ENCODE results near the gene CHD9. TPM values are rescaled to one million over a fixed set of nuclear protein-coding genes. Genes with fewer than 3 reads are reported as not detected.

CHD9 gene
- total RNA-seq, 1 experiment from 2014 or later = 18.9 TPM

- TF ChIP-seq EZH2 (IDR thresholded peaks at IDR 0.05) (no peak), CTCF (IDR thresholded peaks at IDR 0.05 in 2 of 3, conservative IDR thresholded peaks at IDR 0.05 in 1 of 3; ENCODE audit: borderline replicate concordance in 1 of 3, insufficient read depth in 1 of 3, low read depth in 2 of 3, low read length in 2 of 3) (no peak), CEBPB (IDR thresholded peaks at IDR 0.05; ENCODE audit: low read depth) (no peak)
Observed at GRCh38 chr16:53201900-53202299, 147.1 kb downstream of the CHD9 start (continued).

- no peaks in the 10 kb centered on the region for H3K79me2 ChIP-seq (ENCODE audit: insufficient read depth, low read length)
- intact Hi-C loops (cut with micrococcal nuclease) = no loop called here
- no peaks in the 10 kb centered on the region for H3K9me2 ChIP-seq (ENCODE audit: insufficient read depth)
- ChIA-PET RAD21 (ENCODE audit: low non-redundant PET in 1 of 2, low total read pairs in 2 of 2, uncharacterized antibody in 2 of 2, unreplicated experiment in 2 of 2) (no interaction called here), CTCF (no interaction called here), POLR2A (no interaction called here)
- TF ChIP-seq ZNF274 (IDR thresholded peaks at IDR 0.05; ENCODE audit: low read depth, low read length) (no peak), MAX (IDR thresholded peaks at IDR 0.05) (no peak), ZBTB33 (IDR thresholded peaks at IDR 0.05; ENCODE audit: extremely low read depth, insufficient replicate concordance, low read length) (no peak), CBX3 (IDR thresholded peaks at IDR 0.05; ENCODE audit: low read depth) (no peak), ELF1 (IDR thresholded peaks at IDR 0.05; ENCODE audit: borderline replicate concordance, low read depth) (no peak), RAD21 (IDR thresholded peaks at IDR 0.05; ENCODE audit: low read depth) (no peak), YY1 (IDR thresholded peaks at IDR 0.05; ENCODE audit: extremely low read depth, insufficient replicate concordance, low read depth, low read length) (no peak), CEBPB (IDR thresholded peaks at IDR 0.05; ENCODE audit: low read depth) (no peak), CTCF (IDR thresholded peaks at IDR 0.05 in 2 of 3, conservative IDR thresholded peaks at IDR 0.05 in 1 of 3; ENCODE audit: borderline replicate concordance in 1 of 3, insufficient read depth in 1 of 3, low read depth in 2 of 3, low read length in 2 of 3) (no peak), JUND (IDR thresholded peaks at IDR 0.05) (no peak), SP1 (IDR thresholded peaks at IDR 0.05; ENCODE audit: low read depth) (no peak), FOSL1 (IDR thresholded peaks at IDR 0.05; ENCODE audit: low read depth) (no peak), POLR2AphosphoS5 (IDR thresholded peaks at IDR 0.05; ENCODE audit: low read depth, low read length) (no peak), ATF3 (IDR thresholded peaks at IDR 0.05) (no peak)
- H3K4me3 ChIP-seq (replicated peaks in 1 of 2; ENCODE audit: low read depth in 1 of 2, low read length in 2 of 2) = no peak overlapping the region
- ATAC-seq (no peak), DNase-seq (ENCODE audit: low read depth, low spot score) (no peak)
- H3K4me2 ChIP-seq (ENCODE audit: low read length) = no peak overlapping the region
- no peaks in the 10 kb centered on the region for H3K36me3 ChIP-seq (ENCODE audit: control insufficient read depth in 1 of 2, insufficient read depth in 2 of 2, low read length in 2 of 2)
- H3K9me3 ChIP-seq (ENCODE audit: control insufficient read depth in 1 of 2, insufficient read depth in 1 of 2, low read depth in 1 of 2, low read length in 2 of 2) = no peaks in the 10 kb centered on the region
- no peaks in the 10 kb centered on the region for H4K20me1 ChIP-seq (ENCODE audit: insufficient read depth)
- H3K27me3 ChIP-seq (ENCODE audit: insufficient read depth, low read length) = no peaks in the 10 kb centered on the region
- no peak overlapping the region for H3K27ac ChIP-seq (ENCODE audit: low read depth, low read length)
- H2AFZ ChIP-seq (ENCODE audit: low read depth, low read length, poor library complexity, severe bottlenecking) = no peak overlapping the region
- no peaks in the 10 kb centered on the region for H3K4me1 ChIP-seq (ENCODE audit: control insufficient read depth in 1 of 2, insufficient read depth in 2 of 2, low read length in 2 of 2)
- no peak overlapping the region for H3K9ac ChIP-seq (ENCODE audit: low read length)
- no TSS peak for BruUV-seq (replicated peaks)
Observed at GRCh38 chr16:53202398-53202797, 147.6 kb downstream of the CHD9 start.

All from HCT116 (cell line).